Mucosa of stomach (tissue), 1 donor: Measurements from ENCODE around the gene PRR14.

Experiments used
- H3K27me3 ChIP-seq: one replicate; pipeline ENCODE4 v1.7.0; 2013; ENCODE audit warnings: mild to moderate bottlenecking, low read length; ENCODE audit not compliant: control insufficient read depth, insufficient read depth
- H3K36me3 ChIP-seq: one replicate; pipeline ENCODE4 v1.7.0; 2013; ENCODE audit warnings: low read length; ENCODE audit not compliant: control insufficient read depth, insufficient read depth
- H3K4me1 ChIP-seq: one replicate; pipeline ENCODE4 v1.7.0; 2013; ENCODE audit warnings: mild to moderate bottlenecking, low read length; ENCODE audit not compliant: control insufficient read depth, insufficient read depth
- H3K4me3 ChIP-seq: one replicate; pipeline ENCODE4 v1.7.0; 2013; ENCODE audit warnings: low read length
- H3K9ac ChIP-seq: one replicate; pipeline ENCODE4 v1.7.0; 2013; ENCODE audit warnings: mild to moderate bottlenecking, low read length, moderate library complexity
- H3K9me3 ChIP-seq: one replicate; pipeline ENCODE4 v1.7.0; 2013; ENCODE audit warnings: mild to moderate bottlenecking, low read length, moderate library complexity; ENCODE audit not compliant: control insufficient read depth
- donor health status: Pancreatic carcinoma.

The PRR14 gene

GRCh38 chr16:30637944-30638343 is 12.8 kb upstream of the PRR14 start:
- Histone ChIP-seq H3K36me3 (no peaks in the 10 kb centered on the region), H3K4me1 (peaks cover 16% of the 10 kb centered on the region), H3K9ac (no peak overlapping the region), H3K9me3 (no peaks in the 10 kb centered on the region), H3K27me3 (no peaks in the 10 kb centered on the region), H3K4me3 (no peak overlapping the region)

GRCh38 chr16:30641378-30641982 is 9.3 kb upstream of the PRR14 start:
- Histone ChIP-seq H3K4me1 (peaks cover 18% of the 10 kb centered on the region), H3K4me3 (no peak overlapping the region), H3K36me3 (no peaks in the 10 kb centered on the region), H3K9ac (no peak overlapping the region), H3K27me3 (no peaks in the 10 kb centered on the region), H3K9me3 (no peaks in the 10 kb centered on the region)

- no peak overlapping the region for H3K4me3 ChIP-seq
- no peaks in the 10 kb centered on the region for H3K36me3 ChIP-seq
- no peaks in the 10 kb centered on the region for H3K9me3 ChIP-seq
- no peaks in the 10 kb centered on the region for H3K27me3 ChIP-seq
- no peak overlapping the region for H3K9ac ChIP-seq
- H3K4me1 ChIP-seq = peaks cover 18% of the 10 kb centered on the region
Measured at GRCh38 chr16:30644334-30644830, 6.4 kb upstream of the PRR14 start.

- Histone ChIP-seq H3K27me3 (no peaks in the 10 kb centered on the region), H3K9ac (no peak overlapping the region), H3K4me1 (peaks cover 17% of the 10 kb centered on the region), H3K9me3 (no peaks in the 10 kb centered on the region), H3K4me3 (no peak overlapping the region), H3K36me3 (no peaks in the 10 kb centered on the region)
Measured at GRCh38 chr16:30645727-30646126, 5.0 kb upstream of the PRR14 start.

GRCh38 chr16:30647274-30647571 is 3.5 kb upstream of the PRR14 start:
- Histone ChIP-seq H3K4me1 (peaks cover 15% of the 10 kb centered on the region), H3K4me3 (no peak overlapping the region), H3K27me3 (no peaks in the 10 kb centered on the region), H3K9me3 (no peaks in the 10 kb centered on the region), H3K9ac (no peak overlapping the region), H3K36me3 (no peaks in the 10 kb centered on the region)

- Histone ChIP-seq H3K4me3 (peak overlapping the region; percentile 90), H3K36me3 (no peaks in the 10 kb centered on the region), H3K9ac (peak overlapping the region; percentile 97), H3K9me3 (no peaks in the 10 kb centered on the region), H3K27me3 (no peaks in the 10 kb centered on the region), H3K4me1 (peaks cover 15% of the 10 kb centered on the region)
Measured at GRCh38 chr16:30649725-30650368, 913 bp upstream of the PRR14 start.

- peak overlapping the region; percentile 90 for H3K4me3 ChIP-seq
- H3K36me3 ChIP-seq = peaks cover 5% of the 10 kb centered on the region
- H3K27me3 ChIP-seq = no peaks in the 10 kb centered on the region
- H3K4me1 ChIP-seq = peaks cover 15% of the 10 kb centered on the region
- peak overlapping the region; percentile 97 for H3K9ac ChIP-seq
- no peaks in the 10 kb centered on the region for H3K9me3 ChIP-seq
Measured at GRCh38 chr16:30651124-30652004, 604 bp downstream of the PRR14 start.

GRCh38 chr16:30652005-30652296 is 1.2 kb downstream of the PRR14 start:
- Histone ChIP-seq H3K9ac (peak overlapping the region; percentile 69), H3K27me3 (no peaks in the 10 kb centered on the region), H3K4me3 (no peak overlapping the region), H3K36me3 (peaks cover 5% of the 10 kb centered on the region), H3K4me1 (peaks cover 19% of the 10 kb centered on the region), H3K9me3 (no peaks in the 10 kb centered on the region)

GRCh38 chr16:30652718-30653117 is 2.0 kb downstream of the PRR14 start:
- H3K9ac ChIP-seq = no peak overlapping the region
- H3K36me3 ChIP-seq = peaks cover 5% of the 10 kb centered on the region
- no peaks in the 10 kb centered on the region for H3K9me3 ChIP-seq
- no peaks in the 10 kb centered on the region for H3K27me3 ChIP-seq
- H3K4me1 ChIP-seq = peaks cover 26% of the 10 kb centered on the region
- H3K4me3 ChIP-seq = no peak overlapping the region

- no peak overlapping the region for H3K4me3 ChIP-seq
- no peak overlapping the region for H3K9ac ChIP-seq
- peaks cover 5% of the 10 kb centered on the region for H3K36me3 ChIP-seq
- peaks cover 24% of the 10 kb centered on the region for H3K4me1 ChIP-seq
- no peaks in the 10 kb centered on the region for H3K27me3 ChIP-seq
- no peaks in the 10 kb centered on the region for H3K9me3 ChIP-seq
Measured at GRCh38 chr16:30654856-30655255, 4.1 kb downstream of the PRR14 start.

GRCh38 chr16:30655815-30656347 is 5.1 kb downstream of the PRR14 start:
- H3K4me1 ChIP-seq = peaks cover 31% of the 10 kb centered on the region
- no peak overlapping the region for H3K4me3 ChIP-seq

GRCh38 chr16:30656388-30656787 is 5.6 kb downstream of the PRR14 start:
- H3K27me3 ChIP-seq = no peaks in the 10 kb centered on the region
- H3K9me3 ChIP-seq = no peaks in the 10 kb centered on the region
- H3K4me3 ChIP-seq = no peak overlapping the region
- peak overlapping the region; percentile 15 for H3K9ac ChIP-seq
- H3K36me3 ChIP-seq = peaks cover 5% of the 10 kb centered on the region
- H3K4me1 ChIP-seq = peaks cover 36% of the 10 kb centered on the region

More at GRCh38 chr16:30655815-30656347, 5.1 kb downstream of the PRR14 start:
- Histone ChIP-seq H3K27me3 (no peaks in the 10 kb centered on the region), H3K36me3 (peaks cover 5% of the 10 kb centered on the region), H3K9ac (peak overlapping the region; percentile 15), H3K9me3 (no peaks in the 10 kb centered on the region)
